ENCODE results near the gene EFHC1. TPM values are rescaled to one million over a fixed set of nuclear protein-coding genes. Genes with fewer than 3 reads are reported as not detected.

The EFHC1 gene
- total RNA-seq, 2 donors from 2014 or later: 19.4 to 23.5 TPM

- H3K27ac ChIP-seq: no peak overlapping the region
- H3K27me3 ChIP-seq (replicated peaks; ENCODE audit: insufficient read depth): no peaks in the 10 kb centered on the region
- no peaks in the 10 kb centered on the region for H3K4me1 ChIP-seq (replicated peaks)
- no peak for TF ChIP-seq CTCF (IDR thresholded peaks at IDR 0.05)
- H3K9me3 ChIP-seq: no peaks in the 10 kb centered on the region
- intact Hi-C loops (cut with DNase I): no loop called here
- no peak for DNase-seq (ENCODE audit: low spot score)
- no peak overlapping the region for H3K4me3 ChIP-seq
- 90% methylated on average over 4 of the region's 4 CpGs for WGBS
- no peaks in the 10 kb centered on the region for H3K36me3 ChIP-seq
These were observed 111.3 kb downstream of the EFHC1 start for GRCh38 chr6:52531396-52531795.

DNA sequence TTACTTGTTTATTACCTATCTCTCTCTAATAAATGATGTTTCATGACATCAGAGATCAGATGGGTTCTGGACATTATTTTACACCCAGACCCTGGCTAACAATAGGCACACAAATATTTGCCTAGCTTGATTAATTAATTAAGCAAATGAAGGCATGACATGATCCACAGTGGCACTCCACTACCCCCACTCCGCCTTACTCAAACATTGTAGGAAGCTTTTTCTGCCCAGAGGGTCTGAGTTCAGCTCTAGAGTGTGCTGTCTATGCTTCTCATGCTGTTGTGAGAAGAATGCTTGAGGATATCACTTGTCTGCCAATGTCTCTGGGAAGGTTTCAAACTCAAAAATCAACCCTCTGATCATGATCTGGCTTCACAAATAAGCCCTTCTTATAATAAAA lies 111.7 kb downstream of the EFHC1 start:
- Histone ChIP-seq H3K4me1 (replicated peaks) (no peaks in the 10 kb centered on the region), H3K4me3 (no peak overlapping the region), H3K9me3 (no peaks in the 10 kb centered on the region), H3K36me3 (no peaks in the 10 kb centered on the region), H3K27me3 (replicated peaks; ENCODE audit: insufficient read depth) (no peaks in the 10 kb centered on the region), H3K27ac (no peak overlapping the region)
- TF ChIP-seq CTCF (IDR thresholded peaks at IDR 0.05) (no peak), POLR2A (IDR thresholded peaks at IDR 0.05) (no peak), POLR2AphosphoS5 (IDR thresholded peaks at IDR 0.05) (no peak)
- intact Hi-C loops (cut with DNase I): no loop called here
- WGBS: 96% methylated on average over 1 of the region's 1 CpG
- DNase-seq (ENCODE audit: low spot score): no peak

DNA sequence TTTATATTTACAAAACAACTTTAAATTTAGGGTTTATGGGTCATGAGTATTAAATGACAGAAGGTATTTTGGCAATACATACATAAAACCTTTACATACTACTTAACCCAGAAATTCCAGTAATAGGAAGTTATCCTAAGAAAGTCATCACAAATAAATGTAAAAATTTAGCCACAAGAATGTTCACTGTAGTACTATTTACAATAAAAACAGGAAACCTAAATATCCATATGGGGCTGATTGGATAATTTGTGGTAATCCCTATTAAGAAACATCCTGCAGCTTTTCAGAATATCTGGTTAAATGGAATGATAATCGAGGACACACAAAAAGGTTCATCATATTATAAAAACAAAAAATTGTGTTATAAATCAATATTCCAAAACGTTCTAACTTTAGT lies 112.3 kb downstream of the EFHC1 start:
- Histone ChIP-seq H3K27ac (no peak overlapping the region), H3K4me3 (no peak overlapping the region), H3K36me3 (no peaks in the 10 kb centered on the region), H3K4me1 (replicated peaks) (no peaks in the 10 kb centered on the region), H3K27me3 (replicated peaks; ENCODE audit: insufficient read depth) (no peaks in the 10 kb centered on the region), H3K9me3 (no peaks in the 10 kb centered on the region)
- intact Hi-C loops (cut with DNase I): no loop called here
- no peak for DNase-seq (ENCODE audit: low spot score)
- WGBS: 79% methylated on average over 2 of the region's 2 CpGs
- TF ChIP-seq POLR2AphosphoS5 (IDR thresholded peaks at IDR 0.05): no peak
- no peak for TF ChIP-seq CTCF (IDR thresholded peaks at IDR 0.05)
- TF ChIP-seq POLR2A (IDR thresholded peaks at IDR 0.05): no peak

GRCh38 chr6:52533491-52533890 lies 113.3 kb downstream of the EFHC1 start:
- Histone ChIP-seq H3K36me3 (no peaks in the 10 kb centered on the region), H3K9me3 (no peaks in the 10 kb centered on the region), H3K4me1 (replicated peaks) (no peaks in the 10 kb centered on the region), H3K4me3 (no peak overlapping the region), H3K27ac (no peak overlapping the region), H3K27me3 (replicated peaks; ENCODE audit: insufficient read depth) (no peaks in the 10 kb centered on the region)
- no peak for DNase-seq (ENCODE audit: low spot score)
- intact Hi-C loops (cut with DNase I): no loop called here
- TF ChIP-seq POLR2A (IDR thresholded peaks at IDR 0.05): no peak
- TF ChIP-seq CTCF (IDR thresholded peaks at IDR 0.05): no peak
- TF ChIP-seq POLR2AphosphoS5 (IDR thresholded peaks at IDR 0.05): no peak
- WGBS: 98% methylated on average over 2 of the region's 2 CpGs

DNA sequence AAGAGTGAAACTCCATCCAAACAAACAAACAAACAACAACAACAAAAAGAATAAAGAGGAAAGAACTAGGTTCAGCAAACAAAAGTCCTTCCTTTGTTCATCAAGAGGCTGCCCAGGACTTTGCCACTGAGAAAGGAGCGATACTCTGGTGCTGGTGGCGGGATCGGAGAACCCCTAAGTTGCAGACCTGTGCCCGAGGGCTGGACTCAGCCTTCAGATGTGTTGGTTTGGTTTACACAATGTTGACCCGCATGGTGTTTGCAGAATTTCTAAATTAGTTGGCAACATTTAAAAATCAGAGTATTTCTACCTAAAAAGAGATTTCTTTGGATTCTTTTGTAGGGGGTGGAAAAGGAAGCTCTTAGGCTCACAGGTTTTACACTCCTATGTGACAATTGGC lies 114.2 kb downstream of the EFHC1 start:
- WGBS: 98% methylated on average over 5 of the region's 5 CpGs

More for the DNA sequence above, 114.2 kb downstream of the EFHC1 start:
- DNase-seq (ENCODE audit: low spot score): no peak
- Histone ChIP-seq H3K4me1 (replicated peaks) (no peaks in the 10 kb centered on the region), H3K27ac (no peak overlapping the region), H3K27me3 (replicated peaks; ENCODE audit: insufficient read depth) (no peaks in the 10 kb centered on the region), H3K4me3 (no peak overlapping the region), H3K9me3 (no peaks in the 10 kb centered on the region), H3K36me3 (no peaks in the 10 kb centered on the region)
- TF ChIP-seq POLR2AphosphoS5 (IDR thresholded peaks at IDR 0.05): no peak
- no peak for TF ChIP-seq POLR2A (IDR thresholded peaks at IDR 0.05)
- TF ChIP-seq CTCF (IDR thresholded peaks at IDR 0.05): no peak
- intact Hi-C loops (cut with DNase I): no loop called here

All from prostate gland (tissue), 2 donors.